ENCODE results near the gene FAM83C.

Gene FAM83C

DNA sequence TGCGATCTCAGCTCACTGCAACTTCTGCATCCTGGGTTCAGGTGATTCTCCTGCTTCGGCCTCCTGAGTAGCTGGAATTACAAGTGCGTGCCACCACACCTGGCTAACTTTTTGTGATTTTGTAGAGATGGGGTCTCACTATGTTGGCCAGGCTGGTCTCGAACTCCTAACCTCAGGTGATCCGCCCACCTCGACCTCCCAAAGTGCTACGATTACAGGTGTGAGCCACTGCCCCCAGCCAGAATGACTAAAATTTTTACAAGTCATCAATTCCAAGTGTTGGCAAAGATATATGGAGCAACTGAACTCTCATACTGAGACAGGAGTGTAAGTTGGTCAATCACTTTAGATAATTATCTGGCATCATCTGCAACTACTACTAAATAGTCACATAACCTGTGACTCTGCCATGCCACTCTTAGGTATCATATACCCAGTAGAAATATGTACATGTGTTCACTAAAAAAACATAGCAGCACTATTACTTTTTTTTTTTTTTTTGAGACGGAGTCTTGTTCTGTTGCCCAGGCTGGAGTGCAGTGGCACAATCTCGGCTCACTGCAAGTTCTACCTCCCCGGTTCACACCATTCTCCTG, 10.6 kb downstream of the FAM83C start:
- no peaks in the 10 kb centered on the region for H3K36me3 ChIP-seq (replicated peaks; ENCODE audit: insufficient read depth, low read length)
- H3K4me2 ChIP-seq (ENCODE audit: low read depth, low read length) = no peak overlapping the region
- H3K27ac ChIP-seq (ENCODE audit: low read length) = no peak overlapping the region
- no peak overlapping the region for H2AFZ ChIP-seq (ENCODE audit: low read length)
- TF ChIP-seq EZH2 (optimal IDR thresholded peaks at IDR 0.05; ENCODE audit: low read depth, low read length) = no peak
- H3K4me1 ChIP-seq (ENCODE audit: low read length) = peaks cover 5% of the 10 kb centered on the region; the same call in 1 of the 2 replicates
- peaks cover 14% of the 10 kb centered on the region for H3F3A ChIP-seq (ENCODE audit: insufficient read depth, low read length)
- H3K9ac ChIP-seq (ENCODE audit: low read length) = no peak overlapping the region
- H3K9me3 ChIP-seq (replicated peaks; ENCODE audit: insufficient read depth, low read length) = no peaks in the 10 kb centered on the region
- H3K79me2 ChIP-seq (ENCODE audit: low read length) = peaks cover 44% of the 10 kb centered on the region
- DNase-seq = no peak
- no peaks in the 10 kb centered on the region for H3K27me3 ChIP-seq (replicated peaks; ENCODE audit: insufficient read depth, low read length)
- H4K20me1 ChIP-seq (ENCODE audit: insufficient read depth, low read length) = no peaks in the 10 kb centered on the region
- H3K4me3 ChIP-seq (ENCODE audit: low read length) = no peak overlapping the region
- H3K9me2 ChIP-seq (replicated peaks; ENCODE audit: insufficient read depth, low read length) = no peaks in the 10 kb centered on the region

GRCh38 chr20:35280523-35280922, 11.7 kb downstream of the FAM83C start:
- no peaks in the 10 kb centered on the region for H3K9me3 ChIP-seq (replicated peaks; ENCODE audit: insufficient read depth, low read length)
- H3K9ac ChIP-seq (ENCODE audit: low read length) = no peak overlapping the region
- H3K79me2 ChIP-seq (ENCODE audit: low read length) = peaks cover 53% of the 10 kb centered on the region
- H3K27ac ChIP-seq (ENCODE audit: low read length) = no peak overlapping the region
- no peaks in the 10 kb centered on the region for H3K9me2 ChIP-seq (replicated peaks; ENCODE audit: insufficient read depth, low read length)
- H2AFZ ChIP-seq (ENCODE audit: low read length) = no peak overlapping the region
- H3K36me3 ChIP-seq (replicated peaks; ENCODE audit: insufficient read depth, low read length) = no peaks in the 10 kb centered on the region
- TF ChIP-seq EZH2phosphoT487 (IDR thresholded peaks at IDR 0.05; ENCODE audit: low read length) (no peak), CTCF (IDR thresholded peaks at IDR 0.05; ENCODE audit: low read length) (no peak), EZH2 (optimal IDR thresholded peaks at IDR 0.05; ENCODE audit: low read depth, low read length) (no peak)
- no peaks in the 10 kb centered on the region for H4K20me1 ChIP-seq (ENCODE audit: insufficient read depth, low read length)
- no peak overlapping the region for H3K4me2 ChIP-seq (ENCODE audit: low read depth, low read length)
- no peaks in the 10 kb centered on the region for H3K27me3 ChIP-seq (replicated peaks; ENCODE audit: insufficient read depth, low read length)
- DNase-seq = no peak
- peaks cover 5% of the 10 kb centered on the region; the same call in 1 of the 2 replicates for H3K4me1 ChIP-seq (ENCODE audit: low read length)
- no peak overlapping the region for H3K4me3 ChIP-seq (ENCODE audit: low read length)
- peaks cover 14% of the 10 kb centered on the region for H3F3A ChIP-seq (ENCODE audit: insufficient read depth, low read length)

DNA sequence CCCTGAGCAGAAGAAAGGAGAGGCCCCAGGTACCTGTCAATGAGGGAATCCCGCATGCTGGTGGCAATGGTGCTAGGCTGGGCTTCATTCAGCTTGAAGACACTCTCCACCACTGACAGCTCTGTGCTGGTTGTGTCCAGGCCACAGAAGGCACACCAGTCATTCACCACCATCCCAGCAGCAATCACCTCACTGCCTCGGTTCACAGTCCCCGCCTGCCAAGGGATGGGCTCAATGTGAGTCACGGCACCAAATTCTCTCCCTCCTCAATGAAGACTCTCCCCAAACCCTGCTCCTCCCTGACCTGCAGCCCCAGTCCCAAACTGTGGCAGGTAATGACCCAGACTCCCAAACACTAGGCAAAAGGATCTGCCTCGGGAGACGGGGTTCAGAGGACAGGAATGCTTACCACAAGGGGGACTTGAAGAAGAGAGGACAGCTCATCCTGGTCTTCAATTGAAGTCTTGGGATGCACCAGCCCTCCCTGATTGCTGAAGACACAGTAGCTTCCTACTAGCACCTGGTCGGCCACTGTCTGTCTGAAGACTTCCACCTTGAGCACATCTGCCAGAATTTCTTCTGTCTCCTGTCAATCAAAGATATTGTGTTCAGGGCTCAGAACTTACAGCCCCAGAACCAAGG, 12.6 kb downstream of the FAM83C start:
- H3K9me3 ChIP-seq (replicated peaks; ENCODE audit: insufficient read depth, low read length) = no peaks in the 10 kb centered on the region
- H2AFZ ChIP-seq (ENCODE audit: low read length) = no peak overlapping the region
- H3K27ac ChIP-seq (ENCODE audit: low read length) = no peak overlapping the region
- no peaks in the 10 kb centered on the region for H3K27me3 ChIP-seq (replicated peaks; ENCODE audit: insufficient read depth, low read length)
- no peak overlapping the region for H3K4me2 ChIP-seq (ENCODE audit: low read depth, low read length)
- H3K79me2 ChIP-seq (ENCODE audit: low read length) = peaks cover 53% of the 10 kb centered on the region
- TF ChIP-seq EZH2phosphoT487 (IDR thresholded peaks at IDR 0.05; ENCODE audit: low read length) (no peak), EZH2 (optimal IDR thresholded peaks at IDR 0.05; ENCODE audit: low read depth, low read length) (no peak)
- H3K4me3 ChIP-seq (ENCODE audit: low read length) = no peak overlapping the region
- H3K4me1 ChIP-seq (ENCODE audit: low read length) = peaks cover 5% of the 10 kb centered on the region; the same call in 1 of the 2 replicates
- peaks cover 14% of the 10 kb centered on the region for H3F3A ChIP-seq (ENCODE audit: insufficient read depth, low read length)
- H3K9ac ChIP-seq (ENCODE audit: low read length) = no peak overlapping the region
- H4K20me1 ChIP-seq (ENCODE audit: insufficient read depth, low read length) = no peaks in the 10 kb centered on the region
- H3K9me2 ChIP-seq (replicated peaks; ENCODE audit: insufficient read depth, low read length) = no peaks in the 10 kb centered on the region
- no peaks in the 10 kb centered on the region for H3K36me3 ChIP-seq (replicated peaks; ENCODE audit: insufficient read depth, low read length)
- no peak for DNase-seq

DNA sequence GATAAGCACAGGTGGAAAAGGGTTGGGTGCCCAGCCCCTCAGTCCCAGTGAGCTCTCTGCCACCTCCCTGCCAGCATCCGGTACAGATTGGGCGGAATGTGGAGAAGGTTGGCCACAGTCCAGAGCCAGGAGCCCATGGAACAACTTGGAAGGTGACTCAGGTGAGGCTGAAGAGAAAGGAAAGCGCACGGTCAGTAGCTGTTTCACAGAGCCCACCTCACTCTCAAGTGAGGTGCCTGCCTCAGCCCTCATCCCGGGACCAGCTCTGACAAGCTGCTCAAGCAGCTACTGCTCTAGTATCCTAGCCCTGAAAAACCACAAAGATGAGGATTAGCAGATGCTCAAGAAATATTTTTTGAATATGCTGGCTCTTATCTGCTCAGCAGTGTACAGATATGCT, 13.2 kb downstream of the FAM83C start:
- no peak for DNase-seq
- no peak overlapping the region for H3K4me3 ChIP-seq (ENCODE audit: low read length)
- H3K9ac ChIP-seq (ENCODE audit: low read length) = no peak overlapping the region
- no peak overlapping the region for H3K4me2 ChIP-seq (ENCODE audit: low read depth, low read length)
- no peaks in the 10 kb centered on the region for H4K20me1 ChIP-seq (ENCODE audit: insufficient read depth, low read length)
- no peak overlapping the region for H2AFZ ChIP-seq (ENCODE audit: low read length)
- H3K27ac ChIP-seq (ENCODE audit: low read length) = no peak overlapping the region
- TF ChIP-seq EZH2phosphoT487 (IDR thresholded peaks at IDR 0.05; ENCODE audit: low read length) (no peak), EZH2 (optimal IDR thresholded peaks at IDR 0.05; ENCODE audit: low read depth, low read length) (no peak), CTCF (IDR thresholded peaks at IDR 0.05; ENCODE audit: low read length) (no peak)
- no peaks in the 10 kb centered on the region for H3K36me3 ChIP-seq (replicated peaks; ENCODE audit: insufficient read depth, low read length)
- H3K4me1 ChIP-seq (ENCODE audit: low read length) = peaks cover 5% of the 10 kb centered on the region; the same call in 1 of the 2 replicates
- H3K9me2 ChIP-seq (replicated peaks; ENCODE audit: insufficient read depth, low read length) = no peaks in the 10 kb centered on the region
- peaks cover 14% of the 10 kb centered on the region for H3F3A ChIP-seq (ENCODE audit: insufficient read depth, low read length)
- peaks cover 48% of the 10 kb centered on the region for H3K79me2 ChIP-seq (ENCODE audit: low read length)
- no peaks in the 10 kb centered on the region for H3K9me3 ChIP-seq (replicated peaks; ENCODE audit: insufficient read depth, low read length)
- no peaks in the 10 kb centered on the region for H3K27me3 ChIP-seq (replicated peaks; ENCODE audit: insufficient read depth, low read length)

All from MM.1S (cell line).